GM19238 (cell line): ENCODE data around the gene RUVBL1.

Source experiments
- DNase-seq: peaks from one replicate; pipeline ENCODE4 v3.0.0; 2011; ENCODE audit warnings: low spot score; ENCODE audit not compliant: insufficient read length

The RUVBL1 gene

GRCh38 chr3:128068156-128068620, 55.4 kb downstream of the RUVBL1 start:
- DNase-seq: no peak

GRCh38 chr3:128067489-128067888, 56.1 kb downstream of the RUVBL1 start:
- no peak for DNase-seq

DNA sequence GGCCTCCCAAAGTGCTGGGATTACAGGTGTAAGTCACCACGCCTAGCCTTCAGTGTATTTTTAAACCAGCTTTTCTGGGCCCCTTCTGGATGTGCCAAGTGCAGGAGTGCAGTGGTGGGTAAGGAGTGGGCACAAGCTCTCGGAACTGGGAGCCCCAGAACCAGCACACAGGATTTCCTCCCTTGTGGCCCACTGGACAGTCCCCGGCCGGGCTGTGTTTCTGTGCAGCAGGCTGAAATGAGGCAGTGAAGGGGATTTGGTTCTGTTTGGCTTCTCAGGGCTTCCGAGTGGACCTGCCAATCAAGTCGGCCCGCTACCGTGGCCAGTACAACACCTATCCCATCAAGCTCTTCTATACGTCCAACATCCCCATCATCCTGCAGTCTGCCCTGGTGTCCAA, 56.9 kb downstream of the RUVBL1 start:
- no peak for DNase-seq

DNA sequence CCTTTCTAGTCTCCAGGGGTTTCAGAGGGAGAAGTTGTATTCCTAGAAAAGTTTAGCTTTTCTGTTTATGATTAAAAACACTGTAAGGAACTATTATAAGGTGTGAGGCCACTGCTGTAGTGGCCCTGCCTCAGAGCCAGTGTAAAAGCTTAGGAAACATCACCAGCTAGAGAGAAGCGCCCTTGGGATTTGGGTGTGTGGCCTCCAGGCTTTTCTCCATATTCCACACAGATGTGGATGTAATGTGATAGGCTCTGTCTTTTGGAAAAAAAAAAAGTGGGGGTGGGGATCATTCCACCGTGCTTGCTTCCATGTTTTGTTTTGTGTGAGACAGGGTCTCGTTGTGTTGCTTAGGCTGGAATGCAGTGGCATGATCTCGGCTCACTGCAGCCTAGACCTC, 57.5 kb downstream of the RUVBL1 start:
- DNase-seq: no peak

- no peak for DNase-seq
These were observed 58.6 kb downstream of the RUVBL1 start for GRCh38 chr3:128064962-128065361.

DNA sequence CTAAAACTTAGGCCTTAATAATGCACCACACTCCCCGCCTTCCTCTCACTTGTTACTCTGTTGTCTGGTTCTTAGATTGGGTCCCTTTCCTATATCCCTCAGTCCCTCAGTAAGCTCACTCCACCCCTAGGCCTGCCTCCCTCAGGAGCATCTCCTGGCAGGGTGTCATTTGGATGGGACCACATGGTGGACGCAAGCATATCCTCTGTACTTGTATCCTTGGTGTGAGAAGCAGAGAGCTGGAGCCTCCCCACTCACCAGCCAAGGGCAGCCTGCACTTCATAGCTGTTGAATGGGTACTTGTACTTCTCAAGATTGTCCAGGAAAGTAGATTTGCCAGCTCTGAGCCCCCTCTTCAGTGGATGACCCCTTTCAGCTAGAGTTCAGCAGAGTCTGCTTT, 59.7 kb downstream of the RUVBL1 start:
- no peak for DNase-seq

GRCh38 chr3:128062033-128062745, 61.4 kb downstream of the RUVBL1 start:
- DNase-seq: no peak

GRCh38 chr3:128060473-128061381, 62.9 kb downstream of the RUVBL1 start:
- DNase-seq: no peak

GRCh38 chr3:128056258-128056657, 67.4 kb downstream of the RUVBL1 start:
- no peak for DNase-seq

DNA sequence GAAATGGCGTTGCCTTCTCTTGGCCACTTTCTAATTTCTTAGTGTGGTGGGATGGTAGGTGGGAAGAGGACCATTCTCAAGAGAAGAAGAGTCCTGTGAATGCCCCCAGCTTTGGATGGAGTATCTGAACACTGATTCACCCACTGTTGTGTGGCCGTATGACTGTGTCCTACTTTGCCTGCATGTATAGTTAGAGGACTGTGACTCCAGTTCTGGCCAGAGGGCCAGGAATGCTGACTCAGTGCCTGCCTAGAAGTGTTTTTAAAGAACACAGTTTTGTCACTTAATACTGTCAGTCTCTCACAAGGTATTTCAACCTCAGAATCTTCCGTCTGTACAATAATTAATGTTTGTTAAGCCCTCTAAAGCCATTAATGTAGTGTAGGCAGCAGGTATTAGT, 69.2 kb downstream of the RUVBL1 start:
- DNase-seq: no peak

DNA sequence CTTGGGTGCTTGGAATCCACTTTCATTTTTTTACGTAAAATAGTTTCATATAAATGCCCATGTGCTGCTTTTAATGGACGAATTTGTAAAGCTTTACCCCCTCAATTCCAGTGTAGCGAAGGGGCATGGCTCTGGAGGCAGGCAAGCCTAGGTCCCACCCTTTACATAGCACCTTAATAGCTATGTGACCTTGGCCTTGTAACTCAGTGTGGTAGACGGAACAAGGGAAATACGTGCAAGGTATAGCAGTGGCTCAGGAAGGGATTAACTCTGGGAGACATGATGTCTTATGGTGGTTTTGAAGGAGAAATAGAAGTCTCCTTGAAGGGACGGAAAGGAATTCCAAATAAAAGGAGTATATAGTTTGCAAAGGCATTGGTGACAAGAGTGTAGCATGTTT, 70.0 kb downstream of the RUVBL1 start:
- no peak for DNase-seq

GRCh38 chr3:128052595-128053351, 70.8 kb downstream of the RUVBL1 start:
- DNase-seq: no peak

DNA sequence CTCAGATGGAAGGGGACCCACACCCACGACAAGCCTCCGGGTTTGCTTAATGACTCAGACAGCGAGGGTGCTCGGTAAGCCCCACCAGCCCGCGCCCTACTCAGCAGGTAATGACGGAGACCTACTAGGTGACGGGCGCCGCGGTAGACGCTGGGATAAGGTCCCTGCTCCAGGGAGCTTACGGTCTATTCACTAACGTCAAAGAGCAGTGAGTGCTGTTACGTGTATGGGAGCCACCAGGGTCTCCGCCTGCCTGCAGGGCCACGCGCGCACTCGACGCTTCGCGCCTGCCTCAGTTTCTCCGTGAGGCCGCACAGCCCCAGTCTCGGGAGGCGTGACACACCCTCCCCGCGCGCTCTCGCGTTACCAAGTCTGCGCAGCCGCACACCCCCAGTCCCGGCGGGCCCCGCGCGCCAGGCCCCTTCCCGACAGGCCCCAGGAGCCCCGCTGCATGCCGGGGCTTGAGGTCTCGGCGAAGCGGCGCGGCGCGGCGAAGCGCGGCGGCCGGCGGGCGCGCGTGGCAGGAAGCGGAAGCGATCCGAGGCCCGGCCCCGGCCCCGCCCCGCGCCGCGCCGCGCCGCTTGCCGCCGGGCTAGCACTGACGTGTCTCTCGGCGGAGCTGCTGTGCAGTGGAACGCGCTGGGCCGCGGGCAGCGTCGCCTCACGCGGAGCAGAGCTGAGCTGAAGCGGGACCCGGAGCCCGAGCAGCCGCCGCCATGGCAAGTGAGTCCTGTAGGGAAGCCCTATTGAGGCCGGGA, 71.6 kb downstream of the RUVBL1 start, which contains the start of gene SEC61A1:
TSS of gene SEC61A1 (plus strand) at position 601 of the 758 bp plus-strand sequence. CDS start at position 717, 116 bp downstream.
- peak; percentile 99 for DNase-seq

- DNase-seq: no peak
These were observed 72.2 kb downstream of the RUVBL1 start for GRCh38 chr3:128051459-128051836.

DNA sequence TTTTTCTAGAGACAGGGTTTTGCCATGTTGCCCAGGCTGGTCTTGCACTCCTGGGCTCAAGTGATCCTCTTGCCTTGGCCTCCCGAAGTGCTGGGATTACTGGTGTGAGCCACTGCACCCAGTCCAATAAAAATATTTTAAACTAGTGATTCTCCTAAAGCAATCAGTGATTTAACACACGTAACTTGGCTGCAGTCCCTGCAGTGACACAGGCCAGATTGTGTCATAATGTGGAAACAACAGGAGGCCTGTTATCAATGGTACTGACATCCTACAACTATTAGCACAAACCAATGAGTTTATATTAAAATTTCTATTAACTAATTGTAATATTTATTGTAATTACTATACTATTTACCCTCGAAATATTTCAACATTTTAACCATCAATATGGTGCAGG, 73.0 kb downstream of the RUVBL1 start:
- no peak for DNase-seq

DNA sequence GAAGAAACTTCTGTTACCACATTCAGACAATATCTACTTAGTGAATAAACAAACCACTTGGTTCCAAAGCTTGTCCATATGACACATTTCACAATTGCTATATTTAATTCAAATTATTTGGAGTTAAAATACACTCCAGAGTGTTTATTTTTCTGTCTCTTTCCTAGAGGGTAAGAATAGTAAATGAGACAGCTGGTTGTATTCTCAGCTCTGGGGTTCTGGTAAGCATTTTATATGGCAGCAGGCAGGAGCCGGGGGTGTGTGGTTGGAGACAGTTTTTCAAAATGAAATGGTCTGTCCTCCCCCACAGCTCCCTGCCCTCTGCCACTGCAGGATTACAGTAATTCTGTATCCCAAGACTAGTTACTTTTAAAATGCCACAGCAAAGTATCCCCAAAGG, 82.3 kb downstream of the RUVBL1 start:
- DNase-seq: no peak

DNA sequence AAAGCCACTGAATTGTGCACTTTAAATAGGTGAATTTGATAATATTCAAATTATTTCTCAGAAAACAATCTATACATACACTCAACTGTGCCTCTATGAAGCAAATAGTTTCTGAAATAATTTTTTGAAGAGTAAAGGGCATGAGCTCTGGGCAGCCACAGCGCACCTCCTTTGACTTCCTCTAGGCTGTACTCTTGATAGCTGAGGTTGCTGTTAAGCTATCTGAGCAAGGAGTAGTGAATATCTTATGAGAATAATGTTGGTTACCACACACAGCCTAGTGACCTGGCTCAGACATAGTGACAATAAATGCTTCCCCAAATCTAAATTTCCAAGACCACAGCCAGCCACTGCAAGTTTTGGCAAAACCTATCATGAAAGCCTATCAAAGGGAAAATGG, 83.0 kb downstream of the RUVBL1 start:
- no peak for DNase-seq

- DNase-seq: no peak
These were observed 83.6 kb downstream of the RUVBL1 start for GRCh38 chr3:128040041-128040440.

DNA sequence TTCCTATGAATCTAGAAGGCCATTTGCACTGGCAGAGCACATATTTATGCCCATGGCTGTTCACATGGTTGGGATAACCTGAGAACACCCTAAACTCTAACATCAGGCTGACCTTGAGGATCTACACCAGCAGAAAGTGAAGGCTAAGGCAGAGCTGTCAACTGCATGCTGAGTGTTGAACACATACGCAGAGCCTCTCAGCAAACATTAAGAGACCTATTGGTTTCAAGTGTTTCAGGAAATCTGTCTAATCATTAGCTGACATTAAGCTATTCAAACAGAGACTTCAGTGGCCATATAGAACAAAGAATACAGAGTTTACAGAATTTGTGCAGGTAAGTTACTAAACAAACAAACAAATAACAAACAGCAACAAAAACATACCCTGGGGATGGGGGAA, 87.5 kb downstream of the RUVBL1 start:
- DNase-seq: no peak

- DNase-seq: no peak
These were observed 90.5 kb downstream of the RUVBL1 start for GRCh38 chr3:128033102-128033501.
